IMR-90 (cell line): ENCODE results near the gene MARCO. TPM values are rescaled to one million over a fixed set of nuclear protein-coding genes. Genes with fewer than 3 reads are reported as not detected.

Source experiments
- ATAC-seq: fragments of 200-7000 bp; cut with Tn5 transposase; 2 replicates; pipeline ENCODE4 v1.9.1; 2020; ENCODE audit warnings: low read depth, mild to moderate bottlenecking, moderate library complexity
- BruUV-seq: library from RNA; stranded (reverse); fragments of 400-500 nt; replicated peaks from 2 replicates; lab custom pipeline; 2021; lab: Mats Ljungman, UMichigan
- CTCF ChIA-PET: fragments of 300-600 bp; formaldehyde crosslinking; extraction: SDS; loops from one replicate; lab custom pipeline; 2021; ENCODE audit warnings: antibody characterized with exemption; lab: Yijun Ruan, JAX
- POLR2A ChIA-PET: fragments of 300-600 bp; sonication (Branson Sonifier 250); formaldehyde crosslinking; loops from one replicate; lab custom pipeline; 2022; ENCODE audit warnings: antibody characterized with exemption; ENCODE audit not compliant: unreplicated experiment; lab: Charles Lee
- DNase-seq: peaks from one replicate; pipeline ENCODE4 v3.0.0; 2013
- H2AFZ ChIP-seq: replicated peaks from 2 replicates; pipeline ENCODE3; 2013; ENCODE audit warnings: low read length, mild to moderate bottlenecking; ENCODE audit not compliant: poor library complexity
- H2AK5ac ChIP-seq: 2 replicates; pipeline ENCODE4 v1.6.1; 2013; ENCODE audit warnings: low read depth, low read length, inconsistent platforms
- H2AK9ac ChIP-seq: replicated peaks from 2 replicates; pipeline ENCODE3; 2013; ENCODE audit warnings: mild to moderate bottlenecking, low read depth, low read length, moderate library complexity; ENCODE audit not compliant: poor library complexity
- H2BK120ac ChIP-seq: 2 replicates; pipeline ENCODE4 v1.6.1; 2013; ENCODE audit warnings: low read depth, low read length, inconsistent platforms
- H2BK15ac ChIP-seq: 3 replicates; pipeline ENCODE4 v1.6.1; 2013; ENCODE audit warnings: low read depth, low read length, inconsistent platforms
- H2BK20ac ChIP-seq: 2 replicates; pipeline ENCODE4 v1.6.1; 2013; ENCODE audit warnings: low read depth, mild to moderate bottlenecking, inconsistent platforms, low read length, moderate library complexity
- H2BK5ac ChIP-seq: 2 replicates; pipeline ENCODE4 v1.6.1; 2013; ENCODE audit warnings: mild to moderate bottlenecking, low read depth, low read length, inconsistent platforms; ENCODE audit not compliant: poor library complexity, severe bottlenecking
- H3K14ac ChIP-seq: replicated peaks from 2 replicates; pipeline ENCODE4 v1.6.1; 2013; ENCODE audit warnings: low read depth, low read length, inconsistent platforms
- H3K18ac ChIP-seq: 2 replicates; pipeline ENCODE4 v1.6.1; 2013; ENCODE audit warnings: low read depth, low read length, control low read depth
- H3K23ac ChIP-seq: 2 replicates; pipeline ENCODE4 v1.6.1; 2013; ENCODE audit warnings: low read depth, low read length, inconsistent platforms
- H3K27ac ChIP-seq: 2 replicates; pipeline ENCODE4 v1.5.1; 2013; ENCODE audit warnings: mild to moderate bottlenecking, control low read depth, low read length; ENCODE audit not compliant: insufficient read depth
- H3K27me3 ChIP-seq: 2 replicates; pipeline ENCODE4 v1.6.1; 2013; ENCODE audit warnings: low read length; ENCODE audit not compliant: control insufficient read depth, insufficient read depth
- H3K36me3 ChIP-seq: 2 replicates; pipeline ENCODE4 v1.6.1; 2013; ENCODE audit warnings: low read length, mixed read lengths; ENCODE audit not compliant: control insufficient read depth, insufficient read depth
- H3K4ac ChIP-seq: 2 replicates; pipeline ENCODE4 v1.6.1; 2013; ENCODE audit warnings: low read depth, low read length, inconsistent platforms
- H3K4me1 ChIP-seq: 2 replicates; pipeline ENCODE4 v1.6.1; 2013; ENCODE audit warnings: low read length, mixed read lengths; ENCODE audit not compliant: control insufficient read depth, insufficient read depth
- H3K4me2 ChIP-seq: 2 replicates; pipeline ENCODE4 v1.6.1; 2013; ENCODE audit warnings: low read depth, mild to moderate bottlenecking, control low read depth, low read length, moderate library complexity
- H3K4me3 ChIP-seq: 2 replicates; pipeline ENCODE4 v1.5.1; 2013; ENCODE audit warnings: low read depth, mild to moderate bottlenecking, control low read depth, low read length, moderate library complexity; ENCODE audit not compliant: insufficient read depth
- H3K56ac ChIP-seq: 2 replicates; pipeline ENCODE4 v1.6.1; 2013; ENCODE audit warnings: low read length, inconsistent platforms; ENCODE audit not compliant: insufficient read depth; ENCODE audit errors: extremely low read depth
- H3K79me1 ChIP-seq, 2 experiments: 2 replicates each; pipeline ENCODE4 v1.6.1; 2013; ENCODE audit warnings: low read length in 2 of 2, inconsistent platforms in 1 of 2, low read depth in 1 of 2
- H3K9ac ChIP-seq: 2 replicates; pipeline ENCODE4 v1.6.1; 2013; ENCODE audit warnings: low read depth, low read length, control low read depth
- H3K9me1 ChIP-seq: 2 replicates; pipeline ENCODE4 v1.6.1; 2013; ENCODE audit warnings: low read length, inconsistent platforms; ENCODE audit not compliant: insufficient read depth
- H3K9me3 ChIP-seq: 2 replicates; pipeline ENCODE4 v1.6.1; 2013; ENCODE audit warnings: low read length; ENCODE audit not compliant: control insufficient read depth, insufficient read depth
- H4K20me1 ChIP-seq: 2 replicates; pipeline ENCODE4 v1.6.1; 2013; ENCODE audit warnings: low read length, inconsistent platforms; ENCODE audit not compliant: insufficient read depth
- H4K5ac ChIP-seq: 2 replicates; pipeline ENCODE4 v1.6.1; 2013; ENCODE audit warnings: mild to moderate bottlenecking, low read depth, low read length, control low read depth
- H4K8ac ChIP-seq, 2 experiments: 2 replicates each; pipeline ENCODE4 v1.6.1; 2013; ENCODE audit warnings: low read depth in 2 of 2, low read length in 2 of 2, control low read depth in 1 of 2, inconsistent platforms in 1 of 2
- H4K91ac ChIP-seq: 2 replicates; pipeline ENCODE4 v1.6.1; 2013; ENCODE audit warnings: low read depth, low read length, inconsistent platforms; ENCODE audit not compliant: insufficient read depth
- BHLHE40 ChIP-seq: fragments of 150-350 bp; IDR thresholded peaks from 2 replicates; pipeline ENCODE4 v1.6.1; 2016; ENCODE audit warnings: mild to moderate bottlenecking, low read depth, low read length
- CEBPB ChIP-seq: IDR thresholded peaks from 2 replicates; pipeline ENCODE4 v1.6.1; 2012; ENCODE audit warnings: low read depth, low read length, improper control_type of control experiment
- CHD1 ChIP-seq: IDR thresholded peaks from 2 replicates; pipeline ENCODE4 v1.6.1; 2012; ENCODE audit warnings: low read depth, low read length, improper control_type of control experiment
- CTCF ChIP-seq: conservative IDR thresholded peaks from 2 replicates; pipeline ENCODE4 v1.5.1; 2012; ENCODE audit warnings: mild to moderate bottlenecking, low read depth, low read length, improper control_type of control experiment
- ELK1 ChIP-seq: fragments of 150-350 bp; IDR thresholded peaks from 2 replicates; pipeline ENCODE4 v1.6.1; 2016; ENCODE audit warnings: low read depth, mild to moderate bottlenecking, low read length, moderate library complexity, borderline replicate concordance
- FOS ChIP-seq: fragments of 150-350 bp; IDR thresholded peaks from 2 replicates; pipeline ENCODE4 v1.6.1; 2016; ENCODE audit warnings: low read depth, low read length
- MAFK ChIP-seq: IDR thresholded peaks from 2 replicates; pipeline ENCODE4 v1.6.1; 2012; ENCODE audit warnings: low read depth, low read length, improper control_type of control experiment
- MXI1 ChIP-seq: IDR thresholded peaks from 2 replicates; pipeline ENCODE4 v1.6.1; 2012; ENCODE audit warnings: low read depth, mild to moderate bottlenecking, low read length, moderate library complexity, borderline replicate concordance
- NFE2L2 ChIP-seq: fragments of 150-350 bp; IDR thresholded peaks from 2 replicates; pipeline ENCODE4 v1.6.1; 2016; ENCODE audit warnings: low read depth, mild to moderate bottlenecking, low read length
- POLR2A ChIP-seq: IDR thresholded peaks from 2 replicates; pipeline ENCODE4 v1.6.1; 2012; ENCODE audit warnings: mild to moderate bottlenecking, low read depth, low read length
- RCOR1 ChIP-seq: IDR thresholded peaks from 2 replicates; pipeline ENCODE4 v1.6.1; 2012; ENCODE audit warnings: mild to moderate bottlenecking, low read length, improper control_type of control experiment; ENCODE audit not compliant: insufficient replicate concordance
- RFX5 ChIP-seq: IDR thresholded peaks from 2 replicates; pipeline ENCODE4 v1.8.0; 2012; ENCODE audit warnings: low read depth, mild to moderate bottlenecking, low read length, moderate library complexity
- SMC3 ChIP-seq: fragments of 150-350 bp; IDR thresholded peaks from 2 replicates; pipeline ENCODE4 v1.6.1; 2016; ENCODE audit warnings: low read depth, mild to moderate bottlenecking, antibody characterized with exemption, low read length, moderate library complexity
- USF2 ChIP-seq: fragments of 150-350 bp; IDR thresholded peaks from 2 replicates; pipeline ENCODE4 v1.6.1; 2017; ENCODE audit warnings: mild to moderate bottlenecking, antibody characterized with exemption, low read length, low read depth
- WGBS, 2 experiments: methylation state at CpG; one replicate each; pipeline versions ENCODE4 v1.1.5 to v1.1.7; 2013; ENCODE audit warnings: missing lambda C conversion rate in 2 of 2; ENCODE audit not compliant: insufficient read length in 1 of 2; ENCODE audit errors: extremely low coverage in 2 of 2; 5-methylcytosine and 5-hydroxymethylcytosine counted together
- dilution Hi-C: fragments of 300-500 bp; cut with HindIII; formaldehyde crosslinking; loops from one replicate; pipeline ENCODE4 v1.14.3; 2018; ENCODE audit warnings: low sequenced_read_pairs; ENCODE audit not compliant: unreplicated experiment
- in situ Hi-C: fragments of 300-500 bp; cut with MboI; formaldehyde crosslinking; loops from 3 replicates; pipeline ENCODE4 v1.14.3; 2019; ENCODE audit warnings: low sequenced_read_pairs, inconsistent platforms, mixed read lengths
- intact Hi-C: fragments of 100-400 bp; cut with micrococcal nuclease; formaldehyde crosslinking; loops from 2 replicates; pipeline ENCODE4 v1.10.0; 2022
- polyA plus RNA-seq, 3 experiments: library from polyadenylated mRNA; depleted of rRNA; stranded (reverse); fragments of >200 nt; gene quantifications; 2 replicates each; pipeline ENCODE4 v1.2.3, GENCODE V29; 2012; ENCODE audit warnings: low replicate concordance in 1 of 3
- total RNA-seq: library from RNA; depleted of rRNA; stranded (reverse); fragments of >200 nt; gene quantifications from 2 replicates; pipeline ENCODE4 v1.2.3, GENCODE V29; 2012

The MARCO gene
- total and polyA plus RNA-seq, 2 of the 4 experiments (the other 2 are of a cell fraction), result not detected

DNA sequence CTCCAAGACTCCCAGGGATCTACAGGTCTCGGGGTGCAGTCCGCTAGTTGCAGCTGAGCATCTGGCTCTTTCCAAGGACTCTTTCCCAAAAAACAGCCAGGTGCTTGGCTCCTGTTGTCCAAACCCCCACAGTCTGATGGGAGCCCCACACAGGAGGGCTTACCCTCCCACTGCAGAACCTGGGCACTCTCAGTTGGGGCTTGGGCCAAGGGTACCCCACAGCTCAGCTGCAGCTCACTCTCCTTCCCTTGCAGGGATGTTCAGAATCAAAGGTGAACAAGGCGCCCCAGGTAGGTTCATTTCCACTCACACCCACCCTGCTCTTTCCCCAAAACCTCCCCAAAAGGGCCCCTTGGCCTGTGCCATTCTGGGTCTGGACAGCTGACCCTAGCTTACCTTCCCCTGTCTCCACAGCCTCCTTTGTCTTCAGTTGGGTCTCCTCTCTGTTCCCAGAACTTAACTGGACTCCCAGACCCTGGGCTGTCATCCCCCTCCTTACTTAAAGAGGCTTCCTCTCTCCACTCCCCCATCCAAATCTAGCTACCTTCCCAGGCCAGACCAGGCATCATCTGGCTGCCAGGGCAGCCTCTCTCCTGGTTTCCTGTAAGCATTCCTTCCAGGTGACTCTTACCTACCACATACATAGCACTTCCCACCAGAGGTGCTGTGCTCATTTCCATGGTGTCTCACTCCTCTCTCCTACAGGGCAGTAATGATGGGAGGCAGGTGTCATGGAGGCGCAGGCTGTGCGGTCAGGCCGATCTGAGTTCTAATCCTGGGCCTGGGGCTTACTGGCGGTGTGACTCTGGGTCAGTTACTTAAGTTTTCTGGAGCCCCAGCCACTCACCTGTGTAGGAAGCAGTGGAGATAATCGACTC is 29.5 kb downstream of the MARCO start:
- Histone ChIP-seq H2AFZ (no peak overlapping the region), H3K9me1 (no peaks in the 10 kb centered on the region; the same call in 1 of the 2 replicates), H2BK120ac (no peak overlapping the region), H4K20me1 (no peaks in the 10 kb centered on the region), H3K27ac (no peak overlapping the region), H3K56ac (no peak overlapping the region), H3K4me2 (no peak overlapping the region), H3K36me3 (no peaks in the 10 kb centered on the region), H4K5ac (no peak overlapping the region), H4K91ac (no peak overlapping the region), H3K9ac (no peak overlapping the region), H2BK15ac (no peak overlapping the region), H3K14ac (no peak overlapping the region), H2AK9ac (no peak overlapping the region), H3K79me1 (no peaks in the 10 kb centered on the region), H3K27me3 (no peaks in the 10 kb centered on the region), H4K8ac (no peak overlapping the region), H3K4ac (no peak overlapping the region), H3K23ac (no peak overlapping the region), H3K4me1 (no peaks in the 10 kb centered on the region), H2BK20ac (no peak overlapping the region), H2BK5ac (no peak overlapping the region), H2AK5ac (no peak overlapping the region), H3K4me3 (no peak overlapping the region), H3K9me3 (no peaks in the 10 kb centered on the region), H3K18ac (no peak overlapping the region)
- POLR2A ChIA-PET, result no interaction called here
- BruUV-seq, result no TSS peak
- intact Hi-C loops, result no loop called here
- ATAC-seq (no peak), DNase-seq (no peak)
- whole genome bisulfite sequencing, 2 experiments, result no CpG with 5 or more reads among the region's 8 CpGs
- in situ Hi-C loops, result no loop called here
- dilution Hi-C loops, result no loop called here
- CTCF ChIA-PET, result no interaction called here
- no peak for TF ChIP-seq CTCF
- no peak for TF ChIP-seq RCOR1
- no peak for TF ChIP-seq CEBPB
- TF ChIP-seq BHLHE40, result no peak
- TF ChIP-seq FOS, result no peak
- TF ChIP-seq USF2, result no peak
- no peak for TF ChIP-seq RFX5
- no peak for TF ChIP-seq CHD1
- TF ChIP-seq MAFK, result no peak
- no peak for TF ChIP-seq MXI1
- TF ChIP-seq NFE2L2, result no peak
- no peak for TF ChIP-seq SMC3
- TF ChIP-seq POLR2A, result no peak
- no peak for TF ChIP-seq ELK1
